Thyroid gland (tissue), 4 donors: ENCODE results near the gene SLC4A8. TPM values are rescaled to one million over a fixed set of nuclear protein-coding genes. Genes with fewer than 3 reads are reported as not detected.
"Not testable (repeated sequence)": the region's sequence is repeated elsewhere in the genome, so short reads cannot be mapped to it uniquely, and the experiment has no call there.

Source experiments
- DNase-seq, 2 donors: peaks; one replicate each; pipeline ENCODE4 v3.0.0-alpha.2; 2019
- H3K27ac ChIP-seq, 3 donors: fragments of 200-600 bp; sonication (generic); 1 replicate in 2 of 3; 2 replicates in 1 of 3; pipeline ENCODE4 v1.5.1; 2016 to 2019; ENCODE audit warnings: mild to moderate bottlenecking in 1 of 3, moderate library complexity in 1 of 3
- H3K27me3 ChIP-seq: fragments of 200-600 bp; sonication (generic); one replicate; pipeline ENCODE4 v1.5.1; 2019
- H3K36me3 ChIP-seq, 2 donors: fragments of 200-600 bp; sonication (generic); one replicate each; pipeline ENCODE4 v1.5.1; 2016 to 2019
- H3K4me1 ChIP-seq, 2 donors: fragments of 200-600 bp; sonication (generic); one replicate each; pipeline ENCODE4 v1.5.1; 2017 to 2019
- H3K4me3 ChIP-seq, 3 donors: fragments of 200-600 bp; sonication (generic); replicated peaks in 1 of 3; 1 replicate in 2 of 3; 2 replicates in 1 of 3; pipeline ENCODE4 v1.5.1; 2016; ENCODE audit warnings: mild to moderate bottlenecking in 1 of 3
- H3K9me3 ChIP-seq: fragments of 200-600 bp; sonication (generic); one replicate; pipeline ENCODE4 v1.5.1; 2017
- CTCF ChIP-seq, 6 experiments: fragments of 200-600 bp in 3 of 6; fragments of 450-650 bp in 3 of 6; sonication (generic) in 3 of 6; IDR thresholded peaks; one replicate each; pipeline ENCODE4 v1.5.1; 2016 to 2019; ENCODE audit warnings: antibody characterized with exemption in 6 of 6, mild to moderate bottlenecking in 2 of 6, inconsistent platforms in 1 of 6, moderate library complexity in 1 of 6
- POLR2A ChIP-seq, 2 donors: fragments of 450-650 bp; IDR thresholded peaks; one replicate each; pipeline ENCODE4 v1.6.1; 2017; ENCODE audit warnings: antibody characterized with exemption in 2 of 2, mild to moderate bottlenecking in 2 of 2, moderate library complexity in 1 of 2
- WGBS, 2 donors: methylation state at CpG; one replicate each; pipeline ENCODE4 v1.1.5; 2017; 5-methylcytosine and 5-hydroxymethylcytosine counted together
- intact Hi-C: fragments of 100-400 bp; cut with DNase I; formaldehyde crosslinking; loops from one replicate; pipeline ENCODE4 v1.15.1; 2023
- total RNA-seq, 4 donors: library from RNA; depleted of rRNA; stranded (reverse); fragments of >200 nt; gene quantifications; one replicate each; pipeline ENCODE4 v1.2.3, GENCODE V29; 2016

The SLC4A8 gene
- total RNA-seq, 4 donors from 2014 or later = 0.33 to 1.5 (median 0.62) TPM

GRCh38 chr12:51507178-51507577, 82.5 kb downstream of the SLC4A8 start:
- H3K27ac ChIP-seq = no peak overlapping the region
- TF ChIP-seq CTCF (IDR thresholded peaks at IDR 0.05) (no peak), POLR2A (IDR thresholded peaks at IDR 0.05) (no peak)
- no peak for DNase-seq
- H3K9me3 ChIP-seq = no peaks in the 10 kb centered on the region
- no peak overlapping the region for H3K4me3 ChIP-seq
- H3K27me3 ChIP-seq = no peaks in the 10 kb centered on the region
- no peaks in the 10 kb centered on the region for H3K4me1 ChIP-seq
- 88% methylated on average over 6 of the region's 6 CpGs for WGBS, 2 donors
- H3K36me3 ChIP-seq = no peaks in the 10 kb centered on the region
- intact Hi-C loops = no loop called here

- Histone ChIP-seq H3K27me3 (no peaks in the 10 kb centered on the region), H3K36me3 (no peaks in the 10 kb centered on the region), H3K9me3 (no peaks in the 10 kb centered on the region), H3K4me3 (no peak overlapping the region), H3K27ac (no peak overlapping the region), H3K4me1 (no peaks in the 10 kb centered on the region)
- no peak for DNase-seq
- 73 to 85% methylated on average over 5 of the region's 5 CpGs for WGBS, 2 donors
- TF ChIP-seq CTCF (IDR thresholded peaks at IDR 0.05) (no peak), POLR2A (IDR thresholded peaks at IDR 0.05) (no peak)
- intact Hi-C loops = no loop called here
Observed at GRCh38 chr12:51508285-51508684, 83.7 kb downstream of the SLC4A8 start.

- 94 to 95% methylated on average over 7 of the region's 7 CpGs for WGBS, 2 donors
Observed at GRCh38 chr12:51511546-51512260, 87.1 kb downstream of the SLC4A8 start.

GRCh38 chr12:51512438-51512837, 87.8 kb downstream of the SLC4A8 start:
- no peaks in the 10 kb centered on the region for H3K36me3 ChIP-seq
- WGBS, 2 donors = 85 to 95% methylated on average over 2 of the region's 2 CpGs
- no peaks in the 10 kb centered on the region for H3K9me3 ChIP-seq
- no peaks in the 10 kb centered on the region for H3K4me1 ChIP-seq
- no peak for DNase-seq
- H3K27ac ChIP-seq = no peak overlapping the region
- H3K4me3 ChIP-seq = no peak overlapping the region
- TF ChIP-seq POLR2A (IDR thresholded peaks at IDR 0.05) (no peak), CTCF (IDR thresholded peaks at IDR 0.05) (no peak)
- intact Hi-C loops = no loop called here
- H3K27me3 ChIP-seq = no peaks in the 10 kb centered on the region

More at GRCh38 chr12:51511546-51512260, 87.1 kb downstream of the SLC4A8 start:
- H3K4me1 ChIP-seq = no peaks in the 10 kb centered on the region
- H3K36me3 ChIP-seq = no peaks in the 10 kb centered on the region
- no peak for TF ChIP-seq POLR2A (IDR thresholded peaks at IDR 0.05)
- no peak for TF ChIP-seq CTCF (IDR thresholded peaks at IDR 0.05)
- no peak overlapping the region for H3K4me3 ChIP-seq
- DNase-seq = no peak
- H3K9me3 ChIP-seq = no peaks in the 10 kb centered on the region
- no peak overlapping the region for H3K27ac ChIP-seq
- intact Hi-C loops = no loop called here
- no peaks in the 10 kb centered on the region for H3K27me3 ChIP-seq

GRCh38 chr12:51515037-51515436, 90.4 kb downstream of the SLC4A8 start:
- DNase-seq, H3K4me1 ChIP-seq, H3K9me3 ChIP-seq, H3K27me3 ChIP-seq, H3K4me3 ChIP-seq, H3K36me3 ChIP-seq, intact Hi-C loops, H3K27ac ChIP-seq: not testable (repeated sequence)
- WGBS, 2 donors = 82 to 86% methylated on average over 4 of the region's 4 CpGs
